Measurements from ENCODE around the gene PATE2. TPM values are rescaled to one million over a fixed set of nuclear protein-coding genes. Genes with fewer than 3 reads are reported as not detected.

PATE2 gene
- total and polyA plus RNA-seq, 2 of the 4 experiments (the other 2 are of a cell fraction), result not detected

DNA sequence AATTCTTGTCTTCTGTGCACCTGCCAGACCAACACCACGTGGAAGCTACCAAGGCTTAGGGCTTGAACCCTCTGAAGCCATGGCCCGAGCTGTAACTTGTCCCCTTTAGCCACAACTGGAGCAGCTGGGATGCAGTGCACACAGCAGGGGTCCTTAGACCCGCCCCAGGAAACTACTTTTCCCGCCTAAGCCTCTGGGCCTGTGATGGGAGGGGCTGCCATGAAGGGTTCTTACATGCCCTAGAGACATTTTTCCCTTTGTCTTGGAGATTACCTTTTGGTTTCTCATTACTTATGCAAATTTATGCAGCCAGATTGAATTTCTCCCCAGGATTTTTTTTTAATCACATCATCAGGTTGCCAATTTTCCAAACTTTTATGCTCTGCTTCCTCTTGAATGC is 19.0 kb upstream of the PATE2 start:
- ChIA-PET CTCF (no interaction called here), POLR2A (ENCODE audit: unreplicated experiment) (no interaction called here)
- in situ Hi-C loops (cut with MboI; ENCODE audit: low sequenced_read_pairs) (no loop called here), intact Hi-C loops (cut with micrococcal nuclease) (no loop called here), dilution Hi-C loops (cut with HindIII; ENCODE audit: low sequenced_read_pairs, unreplicated experiment) (no loop called here)
- BruUV-seq (replicated peaks), result no TSS peak
- no peak overlapping the region for H2BK15ac ChIP-seq (ENCODE audit: low read depth, low read length)
- no peak overlapping the region for H2BK5ac ChIP-seq (ENCODE audit: low read depth, low read length, poor library complexity, severe bottlenecking)
- no peak overlapping the region for H2AFZ ChIP-seq (replicated peaks; ENCODE audit: low read length, poor library complexity)
- H3K14ac ChIP-seq (replicated peaks; ENCODE audit: low read depth, low read length), result no peak overlapping the region
- H3K36me3 ChIP-seq (ENCODE audit: control insufficient read depth, insufficient read depth, low read length), result no peaks in the 10 kb centered on the region
- H2AK9ac ChIP-seq (replicated peaks; ENCODE audit: low read depth, low read length, poor library complexity), result no peak overlapping the region
- ATAC-seq (ENCODE audit: low read depth) (no peak), DNase-seq (no peak)
- H3K27ac ChIP-seq (ENCODE audit: insufficient read depth, low read length), result no peak overlapping the region
- H2BK20ac ChIP-seq (ENCODE audit: low read depth, low read length), result no peak overlapping the region
- no peaks in the 10 kb centered on the region for H3K27me3 ChIP-seq (ENCODE audit: control insufficient read depth, insufficient read depth, low read length)
- 0% methylated on average over 1 of the region's 4 CpGs; no CpG with 5 or more reads in 1 of the 2 experiments for WGBS, 2 experiments (ENCODE audit: extremely low coverage in 2 of 2, insufficient read length in 1 of 2)
- no peaks in the 10 kb centered on the region for H3K4me1 ChIP-seq (ENCODE audit: control insufficient read depth, insufficient read depth, low read length)
- no peak overlapping the region for H3K4me2 ChIP-seq (ENCODE audit: low read depth, low read length)
- no peak overlapping the region for H4K91ac ChIP-seq (ENCODE audit: insufficient read depth, low read depth, low read length)
- H4K5ac ChIP-seq (ENCODE audit: low read depth, low read length), result no peak overlapping the region
- no peak overlapping the region for H3K18ac ChIP-seq (ENCODE audit: low read depth, low read length)
- H3K4ac ChIP-seq (ENCODE audit: low read depth, low read length), result no peak overlapping the region
- no peak overlapping the region for H3K23ac ChIP-seq (ENCODE audit: low read depth, low read length)
- no peaks in the 10 kb centered on the region for H3K79me1 ChIP-seq (ENCODE audit: low read depth in 1 of 2, low read length in 2 of 2)
- no peak overlapping the region for H3K9ac ChIP-seq (ENCODE audit: low read depth, low read length)
- no peak overlapping the region for H2AK5ac ChIP-seq (ENCODE audit: low read depth, low read length)
- TF ChIP-seq POLR2A (IDR thresholded peaks at IDR 0.05; ENCODE audit: low read depth, low read length) (no peak), MXI1 (IDR thresholded peaks at IDR 0.05; ENCODE audit: borderline replicate concordance, low read depth, low read length) (no peak), FOS (IDR thresholded peaks at IDR 0.05; ENCODE audit: low read depth, low read length) (no peak), SMC3 (IDR thresholded peaks at IDR 0.05; ENCODE audit: low read depth, low read length) (no peak), MAFK (IDR thresholded peaks at IDR 0.05; ENCODE audit: low read depth, low read length) (no peak), MAZ (IDR thresholded peaks at IDR 0.05; ENCODE audit: borderline replicate concordance, low read depth, low read length) (no peak), BHLHE40 (IDR thresholded peaks at IDR 0.05; ENCODE audit: low read depth, low read length) (no peak), CHD1 (IDR thresholded peaks at IDR 0.05; ENCODE audit: low read depth, low read length) (no peak)
- TF ChIP-seq, protein P1, sequence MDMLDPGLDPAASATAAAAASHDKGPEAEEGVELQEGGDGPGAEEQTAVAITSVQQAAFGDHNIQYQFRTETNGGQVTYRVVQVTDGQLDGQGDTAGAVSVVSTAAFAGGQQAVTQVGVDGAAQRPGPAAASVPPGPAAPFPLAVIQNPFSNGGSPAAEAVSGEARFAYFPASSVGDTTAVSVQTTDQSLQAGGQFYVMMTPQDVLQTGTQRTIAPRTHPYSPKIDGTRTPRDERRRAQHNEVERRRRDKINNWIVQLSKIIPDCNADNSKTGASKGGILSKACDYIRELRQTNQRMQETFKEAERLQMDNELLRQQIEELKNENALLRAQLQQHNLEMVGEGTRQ (IDR thresholded peaks at IDR 0.05; ENCODE audit: low read depth, low read length), result no peak
- H3K9me3 ChIP-seq (ENCODE audit: control insufficient read depth, insufficient read depth, low read length), result no peaks in the 10 kb centered on the region; the same call in 1 of the 2 replicates
- no peaks in the 10 kb centered on the region for H4K20me1 ChIP-seq (ENCODE audit: insufficient read depth, low read length)
- no peak overlapping the region for H4K8ac ChIP-seq (ENCODE audit: low read depth in 2 of 2, low read length in 2 of 2)
- H3K9me1 ChIP-seq (ENCODE audit: insufficient read depth, low read length), result no peaks in the 10 kb centered on the region
- H3K56ac ChIP-seq (ENCODE audit: extremely low read depth, insufficient read depth, low read length), result no peak overlapping the region
- H3K4me3 ChIP-seq (ENCODE audit: insufficient read depth, low read depth, low read length), result no peak overlapping the region
- H2BK120ac ChIP-seq (ENCODE audit: low read depth, low read length), result no peak overlapping the region
